Gastroesophageal sphincter (tissue), 4 donors: ENCODE measurements around the gene PLAAT2. TPM values are rescaled to one million over a fixed set of nuclear protein-coding genes. Genes with fewer than 3 reads are reported as not detected.

Experiments
- ATAC-seq: fragments of 150-250 bp; one replicate; pipeline ENCODE4 v1.9.1; 2016; ENCODE audit warnings: mild to moderate bottlenecking, moderate library complexity
- H3K27ac ChIP-seq, 4 donors: fragments of 200-600 bp; sonication (generic) in 3 of 4; 1 replicate in 3 of 4; 2 replicates in 1 of 4; pipeline ENCODE4 v1.5.1; 2016 to 2019
- H3K27me3 ChIP-seq: fragments of 200-600 bp; sonication (generic); one replicate; pipeline ENCODE4 v1.5.1; 2019
- H3K36me3 ChIP-seq, 2 donors: fragments of 200-600 bp; sonication (generic); one replicate each; pipeline ENCODE4 v1.5.1; 2019; ENCODE audit warnings: control low read depth in 1 of 2
- H3K4me1 ChIP-seq, 3 donors: fragments of 200-600 bp; sonication (generic); 1 replicate in 2 of 3; 2 replicates in 1 of 3; pipeline ENCODE4 v1.5.1; 2016 to 2019; ENCODE audit warnings: control low read depth in 2 of 3
- H3K4me3 ChIP-seq, 2 donors: fragments of 200-600 bp; sonication (generic); one replicate each; pipeline ENCODE4 v1.5.1; 2019; ENCODE audit warnings: mild to moderate bottlenecking in 1 of 2, moderate library complexity in 1 of 2
- H3K9me3 ChIP-seq, 3 donors: fragments of 200-600 bp; sonication (generic); one replicate each; pipeline ENCODE4 v1.5.1; 2017 to 2019; ENCODE audit warnings: control low read depth in 2 of 3
- CTCF ChIP-seq, 4 experiments: fragments of 200-600 bp in 2 of 4; fragments of 450-650 bp in 2 of 4; sonication (generic) in 1 of 4; IDR thresholded peaks; one replicate each; pipeline ENCODE4 v1.5.1; 2017 to 2019; ENCODE audit warnings: antibody characterized with exemption in 4 of 4, mild to moderate bottlenecking in 2 of 4, moderate library complexity in 2 of 4
- EP300 ChIP-seq: sonication (generic); formaldehyde crosslinking; IDR thresholded peaks from one replicate; pipeline ENCODE4 v1.6.1; 2017; ENCODE audit warnings: antibody characterized with exemption, mild to moderate bottlenecking
- POLR2A ChIP-seq, 2 donors: fragments of 450-650 bp; IDR thresholded peaks; one replicate each; pipeline ENCODE4 v1.6.1; 2017; ENCODE audit warnings: antibody characterized with exemption in 2 of 2, mild to moderate bottlenecking in 2 of 2, moderate library complexity in 1 of 2
- POLR2AphosphoS5 ChIP-seq: sonication (generic); formaldehyde crosslinking; IDR thresholded peaks from one replicate; pipeline ENCODE4 v1.6.1; 2017; ENCODE audit warnings: antibody characterized with exemption
- WGBS, 2 donors: methylation state at CpG; one replicate each; pipeline ENCODE4 v1.1.5; 2018; ENCODE audit warnings: low coverage in 1 of 2; 5-methylcytosine and 5-hydroxymethylcytosine counted together
- total RNA-seq, 4 donors: library from RNA; depleted of rRNA; stranded (reverse); fragments of >200 nt; gene quantifications; one replicate each; pipeline ENCODE4 v1.1.0, GENCODE V29; 2016

Gene PLAAT2
- total RNA-seq, 4 donors from 2014 or later: not detected

- H3K27ac ChIP-seq: no peak overlapping the region
- no peak overlapping the region for H3K4me3 ChIP-seq
- no peak for ATAC-seq
- 64 to 100% methylated on average over 1 to 2 of the region's 2 CpGs for WGBS, 2 donors
- TF ChIP-seq POLR2AphosphoS5: no peak
- TF ChIP-seq CTCF (IDR thresholded peaks at IDR 0.05): no peak
- no peak for TF ChIP-seq POLR2A (IDR thresholded peaks at IDR 0.05)
- no peak for TF ChIP-seq EP300
- no peaks in the 10 kb centered on the region for H3K27me3 ChIP-seq
- H3K4me1 ChIP-seq: peaks cover 0 to 11% (median 0%) of the 10 kb centered on the region in 3 donors
- no peaks in the 10 kb centered on the region for H3K36me3 ChIP-seq
- H3K9me3 ChIP-seq: no peaks in the 10 kb centered on the region
Observed at GRCh38 chr11:63527667-63528066, 35.5 kb downstream of the PLAAT2 start.

- no peak for ATAC-seq
- no peak overlapping the region for H3K4me3 ChIP-seq
- WGBS, 2 donors: 87 to 90% methylated on average over 3 to 7 of the region's 7 CpGs
- no peaks in the 10 kb centered on the region for H3K36me3 ChIP-seq
- no peak overlapping the region for H3K27ac ChIP-seq
- TF ChIP-seq EP300 (no peak), POLR2A (IDR thresholded peaks at IDR 0.05) (no peak), POLR2AphosphoS5 (no peak), CTCF (IDR thresholded peaks at IDR 0.05) (no peak)
- no peaks in the 10 kb centered on the region for H3K27me3 ChIP-seq
- H3K4me1 ChIP-seq: no peaks in the 10 kb centered on the region
- H3K9me3 ChIP-seq: no peaks in the 10 kb centered on the region
Observed at GRCh38 chr11:63523151-63523550, 40.0 kb downstream of the PLAAT2 start.

GRCh38 chr11:63521896-63522295, 41.3 kb downstream of the PLAAT2 start:
- no peak for ATAC-seq
- Histone ChIP-seq H3K9me3 (no peaks in the 10 kb centered on the region), H3K27me3 (no peaks in the 10 kb centered on the region), H3K36me3 (no peaks in the 10 kb centered on the region), H3K4me1 (no peaks in the 10 kb centered on the region), H3K4me3 (no peak overlapping the region), H3K27ac (no peak overlapping the region)
- TF ChIP-seq POLR2AphosphoS5 (no peak), POLR2A (IDR thresholded peaks at IDR 0.05) (no peak), EP300 (no peak), CTCF (IDR thresholded peaks at IDR 0.05) (no peak)
- WGBS, 2 donors: 88 to 94% methylated on average over 2 of the region's 2 CpGs

- ATAC-seq: no peak
- TF ChIP-seq CTCF (IDR thresholded peaks at IDR 0.05): no peak
- no peak for TF ChIP-seq POLR2A (IDR thresholded peaks at IDR 0.05)
- TF ChIP-seq POLR2AphosphoS5: no peak
- no peak for TF ChIP-seq EP300
- H3K9me3 ChIP-seq: no peaks in the 10 kb centered on the region
- H3K27ac ChIP-seq: no peak overlapping the region
- H3K4me3 ChIP-seq: no peak overlapping the region
- WGBS, 2 donors: 75 to 93% methylated on average over 4 of the region's 5 CpGs
- no peaks in the 10 kb centered on the region for H3K4me1 ChIP-seq
- no peaks in the 10 kb centered on the region for H3K36me3 ChIP-seq
- no peaks in the 10 kb centered on the region for H3K27me3 ChIP-seq
Observed at GRCh38 chr11:63520606-63521170, 42.5 kb downstream of the PLAAT2 start.

GRCh38 chr11:63518548-63518947, 44.6 kb downstream of the PLAAT2 start:
- no peaks in the 10 kb centered on the region for H3K4me1 ChIP-seq
- H3K27ac ChIP-seq: no peak overlapping the region
- H3K9me3 ChIP-seq: no peaks in the 10 kb centered on the region
- 0 to 11% methylated on average over 1 of the region's 1 CpG for WGBS, 2 donors
- no peak overlapping the region for H3K4me3 ChIP-seq
- no peaks in the 10 kb centered on the region for H3K27me3 ChIP-seq
- H3K36me3 ChIP-seq: no peaks in the 10 kb centered on the region
- ATAC-seq: no peak
- TF ChIP-seq CTCF (IDR thresholded peaks at IDR 0.05) (no peak), EP300 (no peak), POLR2AphosphoS5 (no peak), POLR2A (IDR thresholded peaks at IDR 0.05) (no peak)
